B cell (primary cell): Measurements from ENCODE around the gene PIP4K2A.

Experiments
- EZH2 ChIP-seq: IDR thresholded peaks from 2 replicates; pipeline ENCODE4 v1.6.1; 2012; ENCODE audit warnings: borderline replicate concordance, low read depth, mild to moderate bottlenecking, moderate library complexity, low read length; ENCODE audit not compliant: insufficient read depth, poor library complexity, severe bottlenecking
- TF ChIP-seq, protein P1 (sequence below): fragments of 200-600 bp; IDR thresholded peaks from one replicate; pipeline ENCODE4 v1.8.0; 2022; ENCODE audit warnings: antibody characterized with exemption, mild to moderate bottlenecking

GRCh38 chr10:22716943-22717342 lies 2.6 kb upstream of the PIP4K2A start:
- TF ChIP-seq, protein P1, sequence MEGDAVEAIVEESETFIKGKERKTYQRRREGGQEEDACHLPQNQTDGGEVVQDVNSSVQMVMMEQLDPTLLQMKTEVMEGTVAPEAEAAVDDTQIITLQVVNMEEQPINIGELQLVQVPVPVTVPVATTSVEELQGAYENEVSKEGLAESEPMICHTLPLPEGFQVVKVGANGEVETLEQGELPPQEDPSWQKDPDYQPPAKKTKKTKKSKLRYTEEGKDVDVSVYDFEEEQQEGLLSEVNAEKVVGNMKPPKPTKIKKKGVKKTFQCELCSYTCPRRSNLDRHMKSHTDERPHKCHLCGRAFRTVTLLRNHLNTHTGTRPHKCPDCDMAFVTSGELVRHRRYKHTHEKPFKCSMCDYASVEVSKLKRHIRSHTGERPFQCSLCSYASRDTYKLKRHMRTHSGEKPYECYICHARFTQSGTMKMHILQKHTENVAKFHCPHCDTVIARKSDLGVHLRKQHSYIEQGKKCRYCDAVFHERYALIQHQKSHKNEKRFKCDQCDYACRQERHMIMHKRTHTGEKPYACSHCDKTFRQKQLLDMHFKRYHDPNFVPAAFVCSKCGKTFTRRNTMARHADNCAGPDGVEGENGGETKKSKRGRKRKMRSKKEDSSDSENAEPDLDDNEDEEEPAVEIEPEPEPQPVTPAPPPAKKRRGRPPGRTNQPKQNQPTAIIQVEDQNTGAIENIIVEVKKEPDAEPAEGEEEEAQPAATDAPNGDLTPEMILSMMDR, result no peak
- no peak for TF ChIP-seq EZH2
